Measurements from ENCODE around the gene HIBCH. TPM values are rescaled to one million over a fixed set of nuclear protein-coding genes. Genes with fewer than 3 reads are reported as not detected.

HIBCH gene
- total and polyA plus RNA-seq, 2 experiments from 2014 or later, result 25.7 to 42.3 TPM

GRCh38 chr2:190185380-190185779 lies 134.2 kb downstream of the HIBCH start (continued):
- TF ChIP-seq, protein P1, sequence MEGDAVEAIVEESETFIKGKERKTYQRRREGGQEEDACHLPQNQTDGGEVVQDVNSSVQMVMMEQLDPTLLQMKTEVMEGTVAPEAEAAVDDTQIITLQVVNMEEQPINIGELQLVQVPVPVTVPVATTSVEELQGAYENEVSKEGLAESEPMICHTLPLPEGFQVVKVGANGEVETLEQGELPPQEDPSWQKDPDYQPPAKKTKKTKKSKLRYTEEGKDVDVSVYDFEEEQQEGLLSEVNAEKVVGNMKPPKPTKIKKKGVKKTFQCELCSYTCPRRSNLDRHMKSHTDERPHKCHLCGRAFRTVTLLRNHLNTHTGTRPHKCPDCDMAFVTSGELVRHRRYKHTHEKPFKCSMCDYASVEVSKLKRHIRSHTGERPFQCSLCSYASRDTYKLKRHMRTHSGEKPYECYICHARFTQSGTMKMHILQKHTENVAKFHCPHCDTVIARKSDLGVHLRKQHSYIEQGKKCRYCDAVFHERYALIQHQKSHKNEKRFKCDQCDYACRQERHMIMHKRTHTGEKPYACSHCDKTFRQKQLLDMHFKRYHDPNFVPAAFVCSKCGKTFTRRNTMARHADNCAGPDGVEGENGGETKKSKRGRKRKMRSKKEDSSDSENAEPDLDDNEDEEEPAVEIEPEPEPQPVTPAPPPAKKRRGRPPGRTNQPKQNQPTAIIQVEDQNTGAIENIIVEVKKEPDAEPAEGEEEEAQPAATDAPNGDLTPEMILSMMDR (conservative IDR thresholded peaks at IDR 0.05; ENCODE audit: low read depth in 2 of 2), result no peak
- no peak for TF ChIP-seq REST (IDR thresholded peaks at IDR 0.05; ENCODE audit: unreplicated experiment)

GRCh38 chr2:190184460-190184859 lies 135.2 kb downstream of the HIBCH start:
- Histone ChIP-seq H3K4me1 (ENCODE audit: insufficient read depth) (peaks cover 8% of the 10 kb centered on the region; the same call in 1 of the 2 replicates), H3K36me3 (ENCODE audit: insufficient read depth) (no peaks in the 10 kb centered on the region), H3K4me2 (no peak overlapping the region), H3K9me2 (ENCODE audit: insufficient read depth) (no peaks in the 10 kb centered on the region), H4K20me1 (replicated peaks; ENCODE audit: insufficient read depth) (no peaks in the 10 kb centered on the region), H3F3A (replicated peaks; ENCODE audit: low read depth) (no peaks in the 10 kb centered on the region), H3K4me3 (no peak overlapping the region), H2AFZ (no peak overlapping the region), H3K27me3 (ENCODE audit: insufficient read depth) (peaks cover 25% of the 10 kb centered on the region), H3K27ac (ENCODE audit: low read depth) (no peak overlapping the region), H3K79me2 (replicated peaks; ENCODE audit: insufficient read depth) (no peaks in the 10 kb centered on the region)
- Mint-ChIP-seq H3K27ac (no peak overlapping the region; the same call in 1 of the 2 replicates), H3K36me3 (ENCODE audit: low read depth) (no peaks in the 10 kb centered on the region), H3K4me3 (no peak overlapping the region), H3K4me1 (peaks cover 6% of the 10 kb centered on the region), H3K9me3 (no peaks in the 10 kb centered on the region), H3K27me3 (ENCODE audit: insufficient read depth, low read depth, poor library complexity) (peaks cover 5% of the 10 kb centered on the region)
- DNase-seq (ENCODE audit: low spot score), result no peak
- no peak for ATAC-seq
- no peak for TF ChIP-seq ZNF331 (CRISPR knock-in tag; IDR thresholded peaks at IDR 0.05; ENCODE audit: low read depth)
- TF ChIP-seq REST (IDR thresholded peaks at IDR 0.05; ENCODE audit: unreplicated experiment), result no peak
- no peak for TF ChIP-seq EZH2phosphoT487 (IDR thresholded peaks at IDR 0.05; ENCODE audit: unreplicated experiment)
- TF ChIP-seq POLR2AphosphoS5 (IDR thresholded peaks at IDR 0.05; ENCODE audit: low read depth), result no peak
- TF ChIP-seq NANOG (IDR thresholded peaks at IDR 0.05; ENCODE audit: borderline replicate concordance), result no peak
- no peak for TF ChIP-seq STAT1 (IDR thresholded peaks at IDR 0.05; ENCODE audit: unreplicated experiment)
- TF ChIP-seq, protein P2, sequence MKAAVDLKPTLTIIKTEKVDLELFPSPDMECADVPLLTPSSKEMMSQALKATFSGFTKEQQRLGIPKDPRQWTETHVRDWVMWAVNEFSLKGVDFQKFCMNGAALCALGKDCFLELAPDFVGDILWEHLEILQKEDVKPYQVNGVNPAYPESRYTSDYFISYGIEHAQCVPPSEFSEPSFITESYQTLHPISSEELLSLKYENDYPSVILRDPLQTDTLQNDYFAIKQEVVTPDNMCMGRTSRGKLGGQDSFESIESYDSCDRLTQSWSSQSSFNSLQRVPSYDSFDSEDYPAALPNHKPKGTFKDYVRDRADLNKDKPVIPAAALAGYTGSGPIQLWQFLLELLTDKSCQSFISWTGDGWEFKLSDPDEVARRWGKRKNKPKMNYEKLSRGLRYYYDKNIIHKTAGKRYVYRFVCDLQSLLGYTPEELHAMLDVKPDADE (IDR thresholded peaks at IDR 0.05), result no peak
- no peak for TF ChIP-seq JUNB (IDR thresholded peaks at IDR 0.05; ENCODE audit: unreplicated experiment)
- TF ChIP-seq EZH2 (IDR thresholded peaks at IDR 0.05; ENCODE audit: low read depth, unreplicated experiment), result no peak
- TF ChIP-seq, protein P1 (conservative IDR thresholded peaks at IDR 0.05; ENCODE audit: low read depth in 2 of 2), result no peak
- no peak for TF ChIP-seq CREB1 (CRISPR knock-in tag; IDR thresholded peaks at IDR 0.05; ENCODE audit: low read depth)
